Motor neuron (in vitro differentiated cells): ENCODE data around the gene FBXL12. TPM values are rescaled to one million over a fixed set of nuclear protein-coding genes. Genes with fewer than 3 reads are reported as not detected.
"Not testable (repeated sequence)": the region's sequence is repeated elsewhere in the genome, so short reads cannot be mapped to it uniquely, and the experiment has no call there.

Experiments used
- ATAC-seq, 8 experiments: fragments of 200-7000 bp; cut with Tn5 transposase; replicated peaks in 6 of 8; 2 replicates each; pipeline ENCODE4 v1.8.0; 2021; ENCODE audit warnings: mild to moderate bottlenecking in 8 of 8, moderate library complexity in 8 of 8
- H3K27ac ChIP-seq, 2 donors: fragments of 250-450 bp; sonication (Bioruptor Pico); 2 replicates each; pipeline ENCODE4 v1.9.0; 2021; ENCODE audit warnings: antibody characterized with exemption in 2 of 2, mild to moderate bottlenecking in 2 of 2, moderate library complexity in 1 of 2
- H3K4me1 ChIP-seq, 2 donors: fragments of 250-450 bp; sonication (Bioruptor Pico); replicated peaks in 1 of 2; 2 replicates each; pipeline ENCODE4 v1.6.1; 2021; ENCODE audit warnings: antibody characterized with exemption in 2 of 2, mild to moderate bottlenecking in 2 of 2, moderate library complexity in 1 of 2
- H3K4me3 ChIP-seq, 5 donors: fragments of 250-450 bp; sonication (Bioruptor Pico); 2 replicates each; pipeline ENCODE4 v1.9.0; 2021; ENCODE audit warnings: antibody characterized with exemption in 5 of 5, mild to moderate bottlenecking in 5 of 5, moderate library complexity in 4 of 5
- WGBS, 10 experiments: fragments of 450-650 bp; shearing (Covaris generic); methylation state at CpG; one replicate each; pipeline ENCODE4 v1.0.0; 2022; 5-methylcytosine and 5-hydroxymethylcytosine counted together
- in situ Hi-C, 9 experiments: fragments of 400-800 bp; cut with MboI; loops; one replicate each; pipeline ENCODE4 v1.15.0; 2021; ENCODE audit warnings: low sequenced_read_pairs in 9 of 9, low pct_unique_long_range_greater_than_20kb in 2 of 9; ENCODE audit not compliant: unreplicated experiment in 9 of 9
- total RNA-seq, 8 experiments: library from RNA; unstranded; fragments of 300-600 nt; gene quantifications; 2 replicates each; pipeline versions ENCODE4 v1.2.3 to v1.2.4, GENCODE V29; 2022

FBXL12 gene
- total RNA-seq, 8 experiments from 2014 or later: 20.3 to 32.9 (median 26.1) TPM

GRCh38 chr19:9834726-9835506 is 16.0 kb upstream of the FBXL12 start, which contains the start of gene PIN1:
Gene PIN1 (plus strand): TSS chr19:9835318. CDS start chr19:9835345, 27 bp downstream.
- Histone ChIP-seq H3K4me3 (peak within 1 kb of the TSS; percentile 63 to 93 (median 78)), H3K27ac (peak within 1 kb of the TSS; percentile 63 to 83), H3K4me1 (peaks cover 6 to 11% of the 10 kb centered on the region in 2 donors)
- ATAC-seq: peak; percentile 93 to 96 (median 95)
- WGBS, 10 experiments: 0 to 5% (median 0%) methylated on average over 1 to 18 of the region's 73 CpGs; no CpG with 5 or more reads in 4 of the 10 experiments
- in situ Hi-C loops: no loop called here

GRCh38 chr19:9834307-9834725 is 15.4 kb upstream of the FBXL12 start:
- Histone ChIP-seq H3K27ac (peak overlapping the region in 1 of 2 donors; percentile 2), H3K4me3 (peak overlapping the region; percentile 40 to 93 (median 45)), H3K4me1 (peaks cover 6 to 11% of the 10 kb centered on the region in 2 donors)
- in situ Hi-C loops: no loop called here
- no peak for ATAC-seq
- 27 to 100% (median 58%) methylated on average over 1 to 5 of the region's 6 CpGs; no CpG with 5 or more reads in 4 of the 10 experiments for WGBS, 10 experiments

- Histone ChIP-seq H3K27ac (peak overlapping the region; percentile 85 to 91), H3K4me3 (peak overlapping the region; percentile 79 to 100 (median 99)), H3K4me1 (peaks cover 15% of the 10 kb centered on the region in 2 donors)
- 0 to 63% (median 20%) methylated on average over 1 to 11 of the region's 13 CpGs for WGBS, 10 experiments
- peak in 1 of 8 experiments; percentile 5 for ATAC-seq
- in situ Hi-C loops: no loop called here
Measured at GRCh38 chr19:9828551-9829063, 9.7 kb upstream of the FBXL12 start.

DNA sequence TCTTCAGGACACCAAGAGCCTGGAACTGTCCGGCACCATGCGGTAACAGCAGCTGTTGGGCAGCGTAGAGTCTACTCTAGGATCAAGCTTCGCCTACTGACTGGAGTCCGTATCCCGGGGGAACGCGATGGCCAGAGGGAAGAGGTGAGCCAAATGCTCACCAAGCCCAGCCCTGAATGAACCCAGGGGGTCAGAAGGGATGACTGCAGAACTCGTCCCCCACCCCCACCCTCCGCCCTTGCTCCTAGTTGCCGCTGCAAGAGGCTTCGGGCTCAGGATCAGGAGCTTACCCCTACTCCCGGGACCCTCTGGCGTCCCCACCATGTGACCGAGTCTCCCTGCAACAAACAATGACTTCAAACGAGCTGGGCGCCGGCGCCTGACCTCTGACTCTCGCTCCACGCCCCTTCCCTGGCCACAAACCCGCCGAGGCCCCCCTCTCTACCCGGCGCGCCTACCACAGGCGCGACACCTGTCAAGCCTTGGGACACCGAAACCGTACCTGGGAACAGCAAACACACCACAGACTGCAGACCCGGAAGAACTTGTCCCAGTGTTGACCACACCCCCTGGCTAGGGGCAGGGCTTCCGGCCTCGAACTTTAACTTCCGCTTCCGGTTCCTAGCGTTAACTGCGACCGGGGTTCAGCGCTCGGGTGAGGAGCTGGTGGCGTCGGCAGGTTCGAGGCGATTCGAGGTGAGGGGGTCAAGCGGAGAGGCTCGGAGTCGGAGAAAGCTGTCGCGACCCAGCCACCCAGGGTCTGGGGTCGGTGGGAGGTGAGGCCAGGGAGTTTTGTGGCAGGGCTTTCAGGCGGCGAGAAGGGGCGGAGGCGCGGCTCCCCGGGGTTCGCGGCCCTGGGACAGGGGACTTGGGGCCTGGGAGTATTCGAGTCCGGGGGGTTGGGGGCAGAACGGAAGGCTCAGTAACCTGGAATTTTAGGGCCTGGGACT is 8.7 kb upstream of the FBXL12 start, which contains the start of gene UBL5:
Gene UBL5 (plus strand): TSS at position 630 of the 950 bp plus-strand sequence. CDS start 420 bp downstream, outside the sequence.
- WGBS, 10 experiments: 0% methylated on average over 2 to 10 of the region's 62 CpGs; no CpG with 5 or more reads in 4 of the 10 experiments
- in situ Hi-C loops: no loop called here
- peak within 1 kb of the TSS; percentile 79 to 100 (median 99) for H3K4me3 ChIP-seq
- H3K27ac ChIP-seq: peak within 1 kb of the TSS; percentile 85 to 91
- peaks cover 15% of the 10 kb centered on the region in 2 donors for H3K4me1 ChIP-seq
- ATAC-seq: peak; percentile 93 to 98 (median 96)

DNA sequence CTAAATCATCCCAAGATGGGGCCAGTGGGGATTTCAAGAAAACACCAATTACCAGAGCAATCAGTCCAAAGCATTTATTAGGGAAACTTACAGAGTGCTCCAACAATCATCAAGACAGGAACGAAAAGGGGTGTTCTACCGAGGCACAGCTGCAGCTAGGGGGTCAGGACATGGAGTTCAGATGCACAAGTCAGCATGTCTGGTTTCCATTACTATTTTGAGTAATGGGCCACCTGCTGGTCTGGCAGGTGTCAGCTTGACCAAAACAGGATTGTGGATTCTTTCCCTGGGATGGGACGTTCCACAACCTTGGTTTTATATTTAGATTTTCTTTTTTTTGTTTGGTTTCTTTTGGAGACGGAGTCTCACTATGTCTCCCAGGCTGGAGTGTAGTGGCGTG is 4.9 kb upstream of the FBXL12 start:
- 83 to 100% (median 92%) methylated on average over 2 to 4 of the region's 5 CpGs; no CpG with 5 or more reads in 2 of the 10 experiments for WGBS, 10 experiments
- Histone ChIP-seq H3K27ac (no peak overlapping the region), H3K4me1 (peaks cover 16% of the 10 kb centered on the region in 2 donors), H3K4me3 (no peak overlapping the region)
- ATAC-seq: no peak
- in situ Hi-C loops: loop anchor here in 1 of 9 experiments (25.0 kb wide), 1 partner anchor 687 kb away; the partner anchor contains the start of genes OR7G3 and ZNF317

DNA sequence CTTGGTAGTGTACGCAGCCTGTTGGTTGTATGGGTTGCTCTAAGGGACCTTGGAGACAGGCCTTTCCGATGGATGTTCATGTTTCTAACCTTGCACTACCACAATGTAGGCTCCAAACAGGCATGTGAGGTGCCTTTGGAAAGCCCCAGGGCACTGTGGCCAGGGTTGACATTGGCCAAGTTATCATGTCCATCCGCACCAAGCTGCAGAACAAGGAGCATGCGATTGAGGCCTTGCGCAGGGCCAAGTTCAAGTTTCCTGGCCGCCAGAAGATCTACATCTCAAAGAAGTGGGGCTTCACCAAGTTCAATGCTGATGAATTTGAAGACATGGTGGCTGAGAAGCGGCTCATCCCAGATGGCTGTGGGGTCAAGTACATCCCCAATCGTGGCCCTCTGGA is 1.2 kb upstream of the FBXL12 start:
- H3K27ac ChIP-seq: peak overlapping the region; percentile 6 to 75
- H3K4me3 ChIP-seq: peak overlapping the region; percentile 77 to 91 (median 85)
- in situ Hi-C loops: loop anchor here in 1 of 9 experiments (25.0 kb wide), 1 partner anchor 683 kb away; the partner anchor contains the start of genes OR7G3 and ZNF317
- H3K4me1 ChIP-seq: peaks cover 11% of the 10 kb centered on the region in 2 donors
- WGBS, 10 experiments: 73 to 100% (median 80%) methylated on average over 1 to 2 of the region's 8 CpGs; no CpG with 5 or more reads in 6 of the 10 experiments
- not testable (repeated sequence) for ATAC-seq

DNA sequence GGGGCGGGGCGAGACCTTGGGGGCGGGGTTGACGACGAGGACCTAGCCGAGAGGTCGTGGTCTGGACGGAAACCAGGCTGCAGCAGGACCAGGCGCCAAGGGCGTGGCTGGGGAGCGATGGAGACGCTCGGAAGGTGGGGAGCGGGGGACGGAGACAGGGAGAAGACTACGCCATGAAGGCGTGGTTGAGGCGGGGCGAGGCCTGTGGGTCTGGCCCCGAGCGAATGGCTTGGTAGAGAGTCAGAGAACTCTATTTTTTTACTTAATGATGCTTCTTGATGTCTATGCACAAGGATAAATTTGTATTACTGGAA is 674 bp upstream of the FBXL12 start:
- H3K27ac ChIP-seq: peak overlapping the region; percentile 6 to 75
- peaks cover 11% of the 10 kb centered on the region in 2 donors for H3K4me1 ChIP-seq
- in situ Hi-C loops: loop anchor here in 1 of 9 experiments (25.0 kb wide), 1 partner anchor 682 kb away; the partner anchor contains the start of genes OR7G3 and ZNF317
- H3K4me3 ChIP-seq: peak overlapping the region; percentile 77 to 91 (median 85)
- ATAC-seq: no peak
- WGBS, 10 experiments: 0 to 10% (median 0%) methylated on average over 2 to 4 of the region's 21 CpGs; no CpG with 5 or more reads in 7 of the 10 experiments

- WGBS, 10 experiments: 0 to 20% (median 8%) methylated on average over 2 to 14 of the region's 39 CpGs; no CpG with 5 or more reads in 4 of the 10 experiments
- Histone ChIP-seq H3K27ac (peak overlapping the region; percentile 96), H3K4me1 (peaks cover 11% of the 10 kb centered on the region in 2 donors), H3K4me3 (peak overlapping the region; percentile 77 to 91 (median 85))
- ATAC-seq: peak in 3 of 8 experiments; percentile 0 to 2 (median 0)
- in situ Hi-C loops: loop anchor here in 1 of 9 experiments (25.0 kb wide), 1 partner anchor 681 kb away; the partner anchor contains the start of genes OR7G3 and ZNF317
Measured at GRCh38 chr19:9818175-9818733, 625 bp downstream of the FBXL12 start.

DNA sequence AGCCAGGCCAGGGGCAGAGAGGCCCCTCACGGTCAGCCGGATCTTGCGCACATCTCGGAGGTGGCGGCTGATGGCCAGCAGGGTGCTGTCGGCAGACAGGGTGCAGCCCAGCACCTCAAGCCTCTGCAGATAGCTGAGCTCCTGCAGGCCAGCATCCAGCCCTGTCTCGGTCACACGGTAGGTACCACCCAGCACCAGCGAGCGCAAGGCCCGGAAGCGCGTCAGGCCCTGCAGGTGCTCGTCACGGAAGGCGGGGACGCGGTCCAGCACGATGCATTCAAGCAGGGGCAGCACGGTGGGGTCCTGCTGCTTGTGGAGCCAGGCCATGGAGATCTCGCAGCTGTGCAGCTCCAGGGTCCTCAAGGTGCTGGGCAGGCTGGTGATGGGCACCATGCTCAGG is 7.7 kb downstream of the FBXL12 start:
- no peaks in the 10 kb centered on the region for H3K4me1 ChIP-seq
- no peak overlapping the region for H3K27ac ChIP-seq
- ATAC-seq: peak in 4 of 8 experiments; percentile 20 to 42 (median 34)
- H3K4me3 ChIP-seq: no peak overlapping the region
- in situ Hi-C loops: loop anchor here in 1 of 9 experiments (25.0 kb wide), 1 partner anchor 674 kb away; the partner anchor contains the start of genes OR7G3 and ZNF317
- 100% methylated on average over 8 to 14 of the region's 21 CpGs; no CpG with 5 or more reads in 8 of the 10 experiments for WGBS, 10 experiments

- no peak for ATAC-seq
- Histone ChIP-seq H3K27ac (no peak overlapping the region), H3K4me1 (no peaks in the 10 kb centered on the region), H3K4me3 (no peak overlapping the region)
- in situ Hi-C loops: loop anchor here in 1 of 9 experiments (25.0 kb wide), 1 partner anchor 672 kb away; the partner anchor contains the start of genes OR7G3 and ZNF317
- WGBS, 10 experiments: 73 to 100% (median 99%) methylated on average over 1 to 8 of the region's 11 CpGs; no CpG with 5 or more reads in 4 of the 10 experiments
Measured at GRCh38 chr19:9808855-9809824, 9.7 kb downstream of the FBXL12 start.

DNA sequence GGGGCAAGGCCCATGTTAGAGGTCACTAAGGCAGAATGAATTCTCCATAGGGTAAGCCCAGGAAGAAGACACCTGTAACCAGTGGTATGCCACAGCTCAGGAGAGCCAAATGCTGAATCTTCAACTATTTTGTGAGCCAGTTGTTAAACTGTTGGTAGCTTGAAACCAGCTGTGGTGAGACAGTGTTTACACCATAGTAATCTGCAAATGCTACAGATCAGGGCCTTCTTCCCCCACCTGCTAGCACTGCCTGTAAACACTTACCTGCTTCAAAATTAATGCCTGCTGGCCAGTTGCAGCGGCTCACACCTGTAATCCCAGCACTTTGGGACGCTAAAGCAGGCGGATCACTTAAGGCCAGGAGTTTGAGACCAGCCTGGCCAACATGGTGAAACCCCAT is 12.1 kb downstream of the FBXL12 start:
- H3K4me3 ChIP-seq: no peak overlapping the region
- no peaks in the 10 kb centered on the region for H3K4me1 ChIP-seq
- 83 to 100% (median 97%) methylated on average over 1 to 3 of the region's 3 CpGs; no CpG with 5 or more reads in 4 of the 10 experiments for WGBS, 10 experiments
- H3K27ac ChIP-seq: no peak overlapping the region
- in situ Hi-C loops: loop anchor here in 1 of 9 experiments (25.0 kb wide), 1 partner anchor 670 kb away; the partner anchor contains the start of genes OR7G3 and ZNF317
- no peak for ATAC-seq
